SK-N-DZ (cell line): ENCODE data around the gene MRPS34.
"Not testable (repeated sequence)": the region's sequence is repeated elsewhere in the genome, so short reads cannot be mapped to it uniquely, and the experiment has no call there.

Experiments
- DNase-seq: peaks from one replicate; pipeline ENCODE4 v3.0.0-alpha.2; 2015; ENCODE audit warnings: low spot score

MRPS34 gene

GRCh38 chr16:1757714-1758461, 15.0 kb downstream of the MRPS34 start:
- DNase-seq, result no peak

GRCh38 chr16:1754204-1754603, 18.7 kb downstream of the MRPS34 start:
- DNase-seq, result no peak

GRCh38 chr16:1752853-1753252, 20.1 kb downstream of the MRPS34 start:
- DNase-seq, result no peak

- DNase-seq, result no peak
Measured at GRCh38 chr16:1751946-1752345, 21.0 kb downstream of the MRPS34 start.

- no peak for DNase-seq
Measured at GRCh38 chr16:1749152-1750117, 23.5 kb downstream of the MRPS34 start.

- DNase-seq, result no peak
Measured at GRCh38 chr16:1747934-1748333, 25.0 kb downstream of the MRPS34 start.

- no peak for DNase-seq
Measured at GRCh38 chr16:1746693-1747195, 26.2 kb downstream of the MRPS34 start.

GRCh38 chr16:1745900-1746692, 26.8 kb downstream of the MRPS34 start:
- no peak for DNase-seq

GRCh38 chr16:1745181-1745899, 27.6 kb downstream of the MRPS34 start:
- DNase-seq, result no peak

GRCh38 chr16:1744338-1744840, 28.5 kb downstream of the MRPS34 start:
- DNase-seq, result no peak

GRCh38 chr16:1743376-1744337, 29.3 kb downstream of the MRPS34 start:
- no peak for DNase-seq

GRCh38 chr16:1741553-1742165, 31.3 kb downstream of the MRPS34 start:
- no peak for DNase-seq

GRCh38 chr16:1740781-1741490, 32.0 kb downstream of the MRPS34 start:
- no peak for DNase-seq

- no peak for DNase-seq
Measured at GRCh38 chr16:1740234-1740633, 32.7 kb downstream of the MRPS34 start.

- DNase-seq, result no peak
Measured at GRCh38 chr16:1734816-1735215, 38.1 kb downstream of the MRPS34 start.

- no peak for DNase-seq
Measured at GRCh38 chr16:1734123-1734522, 38.8 kb downstream of the MRPS34 start.

GRCh38 chr16:1732551-1732987, 40.4 kb downstream of the MRPS34 start:
- DNase-seq, result not testable (repeated sequence)

- no peak for DNase-seq
Measured at GRCh38 chr16:1732071-1732470, 40.9 kb downstream of the MRPS34 start.
